ENCODE measurements around the gene DKK3.

DKK3 gene

GRCh38 chr11:11989774-11990744 lies 18.4 kb downstream of the DKK3 start:
- Histone ChIP-seq H3K4me1 (ENCODE audit: control insufficient read depth, insufficient read depth, low read length) (no peaks in the 10 kb centered on the region), H3K9me3 (ENCODE audit: control insufficient read depth, low read length) (no peaks in the 10 kb centered on the region), H3K36me3 (ENCODE audit: control insufficient read depth, insufficient read depth, low read length) (no peaks in the 10 kb centered on the region), H3K4me3 (ENCODE audit: insufficient read depth, low read depth, low read length) (no peak overlapping the region), H3K27ac (ENCODE audit: insufficient read depth, low read depth, low read length, poor library complexity, severe bottlenecking) (no peak overlapping the region), H3K27me3 (ENCODE audit: control insufficient read depth, insufficient read depth, low read length, poor library complexity, severe bottlenecking) (no peaks in the 10 kb centered on the region)
- 90 to 92% methylated on average over 8 of the region's 8 CpGs for WGBS, 2 experiments

- 76 to 95% methylated on average over 4 to 5 of the region's 5 CpGs for WGBS, 2 experiments
- Histone ChIP-seq H3K27ac (ENCODE audit: insufficient read depth, low read depth, low read length, poor library complexity, severe bottlenecking) (no peak overlapping the region), H3K27me3 (ENCODE audit: control insufficient read depth, insufficient read depth, low read length, poor library complexity, severe bottlenecking) (no peaks in the 10 kb centered on the region), H3K9me3 (ENCODE audit: control insufficient read depth, low read length) (no peaks in the 10 kb centered on the region), H3K4me3 (ENCODE audit: insufficient read depth, low read depth, low read length) (no peak overlapping the region), H3K36me3 (ENCODE audit: control insufficient read depth, insufficient read depth, low read length) (no peaks in the 10 kb centered on the region), H3K4me1 (ENCODE audit: control insufficient read depth, insufficient read depth, low read length) (no peaks in the 10 kb centered on the region)
Measured at GRCh38 chr11:11988681-11989261, 19.7 kb downstream of the DKK3 start.

GRCh38 chr11:11988099-11988651 lies 20.3 kb downstream of the DKK3 start:
- Histone ChIP-seq H3K27me3 (ENCODE audit: control insufficient read depth, insufficient read depth, low read length, poor library complexity, severe bottlenecking) (no peaks in the 10 kb centered on the region), H3K9me3 (ENCODE audit: control insufficient read depth, low read length) (no peaks in the 10 kb centered on the region), H3K36me3 (ENCODE audit: control insufficient read depth, insufficient read depth, low read length) (no peaks in the 10 kb centered on the region), H3K4me1 (ENCODE audit: control insufficient read depth, insufficient read depth, low read length) (no peaks in the 10 kb centered on the region), H3K27ac (ENCODE audit: insufficient read depth, low read depth, low read length, poor library complexity, severe bottlenecking) (no peak overlapping the region), H3K4me3 (ENCODE audit: insufficient read depth, low read depth, low read length) (no peak overlapping the region)
- 84 to 90% methylated on average over 6 to 7 of the region's 7 CpGs for WGBS, 2 experiments

- H3K9me3 ChIP-seq (ENCODE audit: control insufficient read depth, low read length) = no peaks in the 10 kb centered on the region
- H3K4me1 ChIP-seq (ENCODE audit: control insufficient read depth, insufficient read depth, low read length) = no peaks in the 10 kb centered on the region
- no peak overlapping the region for H3K27ac ChIP-seq (ENCODE audit: insufficient read depth, low read depth, low read length, poor library complexity, severe bottlenecking)
- H3K4me3 ChIP-seq (ENCODE audit: insufficient read depth, low read depth, low read length) = no peak overlapping the region
- H3K36me3 ChIP-seq (ENCODE audit: control insufficient read depth, insufficient read depth, low read length) = no peaks in the 10 kb centered on the region
- H3K27me3 ChIP-seq (ENCODE audit: control insufficient read depth, insufficient read depth, low read length, poor library complexity, severe bottlenecking) = no peaks in the 10 kb centered on the region
- 90 to 93% methylated on average over 1 of the region's 1 CpG for WGBS, 2 experiments
Measured at GRCh38 chr11:11987503-11988022, 20.9 kb downstream of the DKK3 start.

- no peaks in the 10 kb centered on the region for H3K4me1 ChIP-seq (ENCODE audit: control insufficient read depth, insufficient read depth, low read length)
- H3K36me3 ChIP-seq (ENCODE audit: control insufficient read depth, insufficient read depth, low read length) = no peaks in the 10 kb centered on the region
- H3K27me3 ChIP-seq (ENCODE audit: control insufficient read depth, insufficient read depth, low read length, poor library complexity, severe bottlenecking) = no peaks in the 10 kb centered on the region
- H3K4me3 ChIP-seq (ENCODE audit: insufficient read depth, low read depth, low read length) = no peak overlapping the region
- H3K9me3 ChIP-seq (ENCODE audit: control insufficient read depth, low read length) = no peaks in the 10 kb centered on the region
- WGBS, 2 experiments = 79 to 82% methylated on average over 7 to 9 of the region's 9 CpGs
- no peak overlapping the region for H3K27ac ChIP-seq (ENCODE audit: insufficient read depth, low read depth, low read length, poor library complexity, severe bottlenecking)
Measured at GRCh38 chr11:11985954-11986949, 22.2 kb downstream of the DKK3 start.

GRCh38 chr11:11985016-11985715 lies 23.3 kb downstream of the DKK3 start:
- no peaks in the 10 kb centered on the region for H3K4me1 ChIP-seq (ENCODE audit: control insufficient read depth, insufficient read depth, low read length)
- 88 to 90% methylated on average over 8 of the region's 8 CpGs for WGBS, 2 experiments
- no peaks in the 10 kb centered on the region for H3K36me3 ChIP-seq (ENCODE audit: control insufficient read depth, insufficient read depth, low read length)
- H3K9me3 ChIP-seq (ENCODE audit: control insufficient read depth, low read length) = no peaks in the 10 kb centered on the region
- no peaks in the 10 kb centered on the region for H3K27me3 ChIP-seq (ENCODE audit: control insufficient read depth, insufficient read depth, low read length, poor library complexity, severe bottlenecking)
- no peak overlapping the region for H3K4me3 ChIP-seq (ENCODE audit: insufficient read depth, low read depth, low read length)
- H3K27ac ChIP-seq (ENCODE audit: insufficient read depth, low read depth, low read length, poor library complexity, severe bottlenecking) = no peak overlapping the region

DNA sequence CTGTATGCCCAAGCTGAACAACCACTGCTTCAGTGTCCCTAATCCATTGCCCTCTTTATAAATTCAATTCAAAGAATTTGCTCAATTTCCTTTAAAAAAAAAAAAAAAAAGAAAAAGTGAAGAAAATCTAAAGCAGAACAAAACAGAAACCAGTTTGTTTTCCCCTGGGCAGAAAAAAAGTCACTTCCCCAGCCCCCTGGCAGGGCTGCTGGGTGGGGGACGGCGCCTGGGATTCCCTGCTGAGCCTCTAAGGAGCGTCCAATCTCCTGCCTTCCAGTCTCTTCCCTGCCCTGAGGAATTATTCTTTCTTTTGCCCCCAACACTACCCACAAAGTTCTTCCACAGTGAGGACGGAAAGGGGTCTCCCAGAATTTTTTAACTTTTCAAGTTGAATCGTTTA lies 23.9 kb downstream of the DKK3 start:
- Histone ChIP-seq H3K36me3 (ENCODE audit: control insufficient read depth, insufficient read depth, low read length) (no peaks in the 10 kb centered on the region), H3K27me3 (ENCODE audit: control insufficient read depth, insufficient read depth, low read length, poor library complexity, severe bottlenecking) (no peaks in the 10 kb centered on the region), H3K4me3 (ENCODE audit: insufficient read depth, low read depth, low read length) (no peak overlapping the region), H3K9me3 (ENCODE audit: control insufficient read depth, low read length) (no peaks in the 10 kb centered on the region), H3K4me1 (ENCODE audit: control insufficient read depth, insufficient read depth, low read length) (no peaks in the 10 kb centered on the region), H3K27ac (ENCODE audit: insufficient read depth, low read depth, low read length, poor library complexity, severe bottlenecking) (no peak overlapping the region)
- 62 to 64% methylated on average over 5 of the region's 5 CpGs for WGBS, 2 experiments

DNA sequence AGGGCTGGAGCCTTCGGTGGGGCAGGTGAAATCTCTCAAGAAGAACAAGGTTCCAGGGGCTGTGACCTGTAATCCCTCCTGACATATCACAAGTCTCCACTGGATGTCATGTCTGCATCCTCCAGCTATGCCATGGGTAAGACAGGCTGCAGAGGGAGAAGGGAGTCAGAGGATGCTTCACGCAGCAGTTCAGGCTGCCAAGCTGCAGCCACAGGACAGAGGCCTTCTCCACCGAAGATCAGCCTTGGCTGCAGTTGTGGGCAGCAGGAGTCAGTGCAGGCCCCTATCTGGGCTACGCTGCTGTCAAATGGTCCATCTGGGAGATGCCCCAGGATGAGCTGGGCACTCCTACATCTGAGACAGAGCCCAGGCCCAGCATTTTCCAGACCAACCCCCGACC lies 25.0 kb downstream of the DKK3 start:
- Histone ChIP-seq H3K4me1 (ENCODE audit: control insufficient read depth, insufficient read depth, low read length) (no peaks in the 10 kb centered on the region), H3K9me3 (ENCODE audit: control insufficient read depth, low read length) (no peaks in the 10 kb centered on the region), H3K4me3 (ENCODE audit: insufficient read depth, low read depth, low read length) (no peak overlapping the region), H3K27me3 (ENCODE audit: control insufficient read depth, insufficient read depth, low read length, poor library complexity, severe bottlenecking) (no peaks in the 10 kb centered on the region), H3K36me3 (ENCODE audit: control insufficient read depth, insufficient read depth, low read length) (no peaks in the 10 kb centered on the region), H3K27ac (ENCODE audit: insufficient read depth, low read depth, low read length, poor library complexity, severe bottlenecking) (no peak overlapping the region)
- WGBS, 2 experiments = 85 to 88% methylated on average over 5 of the region's 5 CpGs

GRCh38 chr11:11982975-11983374 lies 25.5 kb downstream of the DKK3 start:
- Histone ChIP-seq H3K27ac (ENCODE audit: insufficient read depth, low read depth, low read length, poor library complexity, severe bottlenecking) (no peak overlapping the region), H3K4me3 (ENCODE audit: insufficient read depth, low read depth, low read length) (no peak overlapping the region), H3K9me3 (ENCODE audit: control insufficient read depth, low read length) (no peaks in the 10 kb centered on the region), H3K4me1 (ENCODE audit: control insufficient read depth, insufficient read depth, low read length) (no peaks in the 10 kb centered on the region), H3K27me3 (ENCODE audit: control insufficient read depth, insufficient read depth, low read length, poor library complexity, severe bottlenecking) (no peaks in the 10 kb centered on the region), H3K36me3 (ENCODE audit: control insufficient read depth, insufficient read depth, low read length) (no peaks in the 10 kb centered on the region)
- 89 to 97% methylated on average over 2 of the region's 2 CpGs for WGBS, 2 experiments
